Effector memory CD4-positive, alpha-beta T cell (primary cell): ENCODE measurements around the gene AP1G1.

ENCODE experiments used
- DNase-seq, 3 donors: peaks; one replicate each; pipeline ENCODE4 v3.0.0-alpha.2; 2020
- H3K27ac ChIP-seq: 2 replicates; pipeline ENCODE4 v1.7.0; 2013; ENCODE audit warnings: mild to moderate bottlenecking, low read length, moderate library complexity; ENCODE audit not compliant: insufficient read depth, poor library complexity, severe bottlenecking
- H3K27me3 ChIP-seq: replicated peaks from 2 replicates; pipeline ENCODE4 v1.7.0; 2013; ENCODE audit warnings: mild to moderate bottlenecking, low read length; ENCODE audit not compliant: insufficient read depth, control insufficient read depth, poor library complexity, severe bottlenecking
- H3K36me3 ChIP-seq: 2 replicates; pipeline ENCODE4 v1.7.0; 2013; ENCODE audit warnings: mild to moderate bottlenecking, low read length, moderate library complexity; ENCODE audit not compliant: control insufficient read depth, insufficient read depth
- H3K4me1 ChIP-seq: 2 replicates; pipeline ENCODE4 v1.7.0; 2013; ENCODE audit warnings: low read length, mild to moderate bottlenecking; ENCODE audit not compliant: control insufficient read depth, insufficient read depth, poor library complexity, severe bottlenecking
- H3K4me3 ChIP-seq: 2 replicates; pipeline ENCODE4 v1.7.0; 2013; ENCODE audit warnings: low read length, low read depth, mild to moderate bottlenecking; ENCODE audit not compliant: insufficient read depth, poor library complexity, severe bottlenecking
- H3K9me3 ChIP-seq: 2 replicates; pipeline ENCODE4 v1.7.0; 2013; ENCODE audit warnings: mild to moderate bottlenecking, low read length, moderate library complexity; ENCODE audit not compliant: control insufficient read depth
- total RNA-seq, 3 donors: gene quantifications; one replicate each; lab custom pipeline; 2026; lab: John Stamatoyannopoulos, UW

The AP1G1 gene
- 128 to 189 (median 184) reads per million in 3 donors for total RNA-seq

DNA sequence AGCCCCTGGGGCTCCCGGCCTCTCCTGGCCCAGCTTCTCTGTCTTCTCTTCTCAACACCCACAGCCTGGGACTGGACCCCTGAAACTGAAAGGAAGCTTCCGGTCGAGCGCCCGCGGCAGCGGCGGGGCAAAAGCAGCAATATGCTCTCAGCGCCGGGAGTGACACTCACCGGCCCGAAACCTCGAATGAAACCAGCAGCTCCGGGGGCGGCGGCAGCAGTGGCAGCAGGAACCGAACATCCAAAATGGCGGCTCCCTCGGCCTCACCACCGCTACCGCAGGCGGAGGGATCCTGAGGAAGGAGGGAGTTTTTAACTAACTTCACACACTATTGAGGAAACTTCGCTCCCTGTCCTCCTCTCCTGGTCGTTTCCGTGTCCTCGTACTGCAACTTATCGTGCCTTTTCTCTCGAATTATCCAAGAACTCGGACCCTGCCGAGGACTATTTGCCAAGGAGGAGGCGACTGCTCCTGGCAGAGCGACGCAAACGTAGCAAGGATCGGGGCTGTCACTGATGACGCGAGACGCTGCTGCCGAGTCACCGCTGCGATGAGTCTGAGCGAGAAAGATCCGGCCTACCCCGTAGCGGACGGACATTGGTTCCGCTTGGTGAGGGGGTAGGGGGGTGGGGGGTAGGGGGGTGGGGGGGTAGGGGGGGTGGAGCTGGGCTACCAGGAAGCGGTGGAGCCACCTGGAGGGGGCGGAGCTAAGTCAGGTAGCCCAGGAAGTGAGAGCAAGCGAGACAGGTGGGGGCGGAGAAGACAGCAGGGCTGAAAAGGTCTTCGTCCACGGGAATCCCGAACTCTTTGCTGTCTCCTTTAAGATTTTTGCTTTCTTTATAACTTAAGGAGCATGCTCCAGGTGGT, at the start of gene AP1G1:
Gene AP1G1 (minus strand): TSS at position 242 of the 867 bp plus-strand sequence. CDS start 19,355 bp downstream, outside the sequence.
- no peaks in the 10 kb centered on the region for H3K9me3 ChIP-seq
- peak; percentile 90 to 94 (median 93) for DNase-seq
- no peaks in the 10 kb centered on the region for H3K27me3 ChIP-seq
- H3K27ac ChIP-seq = peak within 1 kb of the TSS; percentile 99
- H3K36me3 ChIP-seq = no peaks in the 10 kb centered on the region
- peaks cover 11% of the 10 kb centered on the region for H3K4me1 ChIP-seq
- peak within 1 kb of the TSS; percentile 88 for H3K4me3 ChIP-seq

DNA sequence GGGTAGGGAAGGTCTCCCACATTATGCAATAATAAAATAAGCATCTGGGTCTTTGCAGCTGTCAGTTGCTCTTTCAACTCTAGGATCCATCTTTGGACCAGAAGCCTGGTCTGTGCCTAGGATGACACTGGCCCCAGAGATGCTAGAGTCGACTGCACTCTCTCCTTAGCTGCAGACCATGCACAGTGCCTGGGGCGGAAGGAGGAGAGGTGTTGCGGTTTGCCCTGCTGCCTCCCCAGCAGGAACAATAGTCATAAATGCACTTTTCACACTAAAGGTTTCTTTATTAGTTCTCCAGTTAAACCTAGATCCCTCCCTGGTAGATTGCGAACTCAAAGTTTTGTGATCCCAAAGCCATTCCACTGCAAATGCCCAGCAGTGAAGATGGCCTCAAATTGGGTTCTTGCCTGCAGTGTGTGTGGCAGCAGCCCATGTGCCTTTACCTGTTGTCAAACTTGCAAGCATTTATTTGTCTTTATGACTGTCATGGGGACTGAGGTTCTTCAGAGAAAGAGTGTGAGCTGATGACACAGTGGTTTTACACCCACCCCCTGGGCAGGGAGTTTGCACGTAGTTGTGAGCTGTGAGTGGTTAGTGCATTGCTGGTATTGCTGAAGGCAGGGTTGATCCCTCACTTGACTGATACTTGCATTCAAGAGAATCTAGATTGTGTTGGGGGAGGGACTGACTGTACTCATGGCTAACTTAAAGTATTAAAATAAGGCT, 47.5 kb upstream of the AP1G1 start:
- Histone ChIP-seq H3K4me3 (no peak overlapping the region), H3K9me3 (no peaks in the 10 kb centered on the region), H3K27ac (no peak overlapping the region), H3K4me1 (peaks cover 5% of the 10 kb centered on the region), H3K27me3 (no peaks in the 10 kb centered on the region), H3K36me3 (peaks cover 40% of the 10 kb centered on the region)
- no peak for DNase-seq

DNA sequence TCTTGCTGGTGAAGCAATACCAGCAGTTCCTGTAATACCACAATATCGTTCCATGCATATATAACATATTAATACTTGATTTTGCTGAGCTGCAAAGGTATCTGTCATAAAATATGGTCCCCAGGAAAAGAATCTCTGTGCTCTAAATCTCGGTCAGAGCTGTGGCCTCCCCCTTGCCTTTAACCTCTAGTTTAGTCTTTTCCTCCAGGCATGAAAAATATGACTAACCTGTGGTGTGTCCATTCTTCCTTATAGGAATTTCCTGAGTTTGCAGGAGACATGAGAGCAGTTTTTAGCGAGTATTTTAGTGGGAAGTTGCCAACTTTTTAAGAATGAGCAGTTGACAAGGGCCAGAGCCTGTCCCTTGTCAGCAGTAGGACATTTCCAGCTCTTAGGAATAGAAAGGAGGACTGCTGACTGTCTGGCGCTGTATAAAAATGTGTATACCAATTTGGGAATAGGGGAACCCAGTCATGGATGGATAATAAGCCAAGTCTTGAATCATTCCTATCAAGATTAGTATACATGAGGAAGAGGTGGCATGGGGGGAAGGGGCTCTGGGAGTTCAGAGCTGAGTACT, 45.8 kb upstream of the AP1G1 start:
- no peak for DNase-seq

DNA sequence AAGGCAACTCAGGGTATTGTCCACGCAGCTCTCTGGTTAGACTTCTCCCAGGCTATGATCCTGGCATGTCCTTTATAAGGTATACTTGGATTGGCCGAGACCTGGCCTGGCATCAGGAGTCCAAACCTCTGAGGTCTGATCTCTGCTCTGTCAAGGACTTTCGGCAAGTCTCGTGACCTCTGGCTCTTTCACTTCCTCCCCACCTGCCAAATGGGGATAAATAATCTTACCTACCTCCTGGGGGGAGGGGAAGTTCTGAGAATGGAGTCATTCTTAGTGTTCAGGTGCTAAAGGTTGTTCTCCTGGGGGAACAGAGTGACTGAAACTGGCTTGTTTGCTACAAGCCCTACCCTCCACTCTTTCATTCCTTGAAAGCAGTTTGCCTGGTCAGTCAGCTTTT, 44.8 kb upstream of the AP1G1 start:
- Histone ChIP-seq H3K9me3 (no peaks in the 10 kb centered on the region), H3K4me1 (peaks cover 5% of the 10 kb centered on the region), H3K36me3 (peaks cover 49% of the 10 kb centered on the region), H3K27me3 (no peaks in the 10 kb centered on the region), H3K27ac (no peak overlapping the region), H3K4me3 (no peak overlapping the region)
- no peak for DNase-seq

More for the DNA sequence above, 45.8 kb upstream of the AP1G1 start:
- Histone ChIP-seq H3K9me3 (no peaks in the 10 kb centered on the region), H3K27me3 (no peaks in the 10 kb centered on the region), H3K27ac (no peak overlapping the region), H3K36me3 (peaks cover 44% of the 10 kb centered on the region), H3K4me1 (peaks cover 5% of the 10 kb centered on the region), H3K4me3 (no peak overlapping the region)

DNA sequence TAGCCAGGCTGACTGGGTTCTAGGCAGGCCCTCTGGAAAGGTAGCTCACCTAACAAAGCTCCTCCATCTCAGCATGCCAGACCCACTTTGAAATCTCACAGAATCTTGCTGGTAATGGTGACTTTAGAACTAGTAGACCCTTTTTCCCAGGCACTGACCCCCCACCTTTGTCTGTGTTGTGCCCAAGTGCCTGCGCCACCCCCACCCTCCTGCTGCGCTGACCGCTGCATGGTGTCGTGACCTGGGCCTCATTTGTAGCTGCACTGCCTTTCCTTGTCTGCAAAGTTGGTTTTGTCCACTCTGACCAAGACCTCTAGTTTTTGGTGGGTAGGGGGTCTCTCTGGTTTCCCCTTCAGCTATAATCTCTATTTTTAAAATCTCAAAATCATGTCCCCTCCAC, 43.9 kb upstream of the AP1G1 start:
- peaks cover 5% of the 10 kb centered on the region for H3K4me1 ChIP-seq
- H3K9me3 ChIP-seq = no peaks in the 10 kb centered on the region
- no peaks in the 10 kb centered on the region for H3K27me3 ChIP-seq
- H3K36me3 ChIP-seq = peaks cover 53% of the 10 kb centered on the region
- DNase-seq = no peak
- no peak overlapping the region for H3K4me3 ChIP-seq
- no peak overlapping the region for H3K27ac ChIP-seq

DNA sequence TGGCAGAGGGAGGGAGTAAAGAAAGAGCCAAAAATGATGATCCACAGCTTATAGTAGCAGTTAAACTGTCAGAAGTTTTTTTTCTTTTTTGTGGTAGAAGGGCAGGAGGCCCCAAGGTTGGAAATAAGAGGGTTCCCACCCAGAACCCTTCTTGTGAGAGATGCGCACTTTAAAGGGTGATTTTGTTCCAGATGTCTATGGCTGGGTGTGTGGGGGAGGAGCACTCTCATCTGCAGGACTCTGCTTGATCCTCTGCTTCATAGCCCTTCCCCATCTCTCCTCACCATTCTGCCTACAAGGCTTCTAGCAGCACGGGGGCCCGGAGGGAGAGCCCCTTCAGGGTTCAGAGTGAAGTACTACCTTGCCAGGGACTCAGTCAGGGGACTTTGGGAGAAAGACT, 43.5 kb upstream of the AP1G1 start:
- peaks cover 5% of the 10 kb centered on the region for H3K4me1 ChIP-seq
- H3K27me3 ChIP-seq = no peaks in the 10 kb centered on the region
- H3K4me3 ChIP-seq = no peak overlapping the region
- peaks cover 52% of the 10 kb centered on the region for H3K36me3 ChIP-seq
- H3K9me3 ChIP-seq = no peaks in the 10 kb centered on the region
- H3K27ac ChIP-seq = no peak overlapping the region
- DNase-seq = no peak

DNA sequence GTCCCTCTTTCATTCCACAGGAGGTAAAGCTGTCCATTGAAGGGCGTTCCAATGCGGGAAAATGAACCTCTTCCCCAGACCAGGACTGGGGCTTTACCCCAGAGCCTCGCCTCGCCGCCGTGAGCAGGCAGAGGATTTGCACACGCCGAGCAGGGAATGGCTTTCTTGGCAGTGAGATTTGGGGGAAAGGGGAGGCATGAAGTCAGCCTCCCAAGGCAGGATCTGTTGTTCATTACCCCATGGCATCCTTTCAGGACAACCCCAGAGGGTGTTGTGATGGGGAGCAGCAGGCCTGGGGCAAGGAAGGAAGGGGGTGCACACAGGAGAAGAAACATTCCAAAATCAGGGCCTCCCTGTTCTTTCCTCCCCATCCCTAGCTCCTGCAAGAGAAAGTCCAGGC, 43.1 kb upstream of the AP1G1 start:
- H3K27ac ChIP-seq = no peak overlapping the region
- H3K4me1 ChIP-seq = peaks cover 6% of the 10 kb centered on the region
- H3K36me3 ChIP-seq = peaks cover 52% of the 10 kb centered on the region
- no peaks in the 10 kb centered on the region for H3K9me3 ChIP-seq
- no peaks in the 10 kb centered on the region for H3K27me3 ChIP-seq
- no peak overlapping the region for H3K4me3 ChIP-seq
- no peak for DNase-seq

DNA sequence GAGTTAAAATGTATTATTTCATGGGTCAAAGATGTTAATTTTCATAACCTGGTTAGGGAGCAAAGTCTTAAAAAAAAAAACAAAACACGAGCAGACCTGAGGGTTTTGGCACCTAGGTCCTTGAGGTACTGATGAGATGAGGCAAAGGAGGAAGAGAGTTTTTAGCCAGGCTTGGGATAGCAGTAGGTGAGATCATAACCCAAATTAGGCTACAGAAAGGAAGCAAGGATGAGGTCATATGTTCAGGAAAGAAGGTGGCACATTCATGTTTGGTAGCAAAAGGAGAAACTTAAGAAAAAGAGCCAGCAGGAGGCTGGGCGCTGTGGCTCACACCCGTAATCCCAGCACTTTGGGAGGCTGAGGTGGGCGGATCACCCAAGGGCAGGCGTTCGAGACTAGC, 40.0 kb upstream of the AP1G1 start:
- Histone ChIP-seq H3K27me3 (no peaks in the 10 kb centered on the region), H3K27ac (no peak overlapping the region)

DNA sequence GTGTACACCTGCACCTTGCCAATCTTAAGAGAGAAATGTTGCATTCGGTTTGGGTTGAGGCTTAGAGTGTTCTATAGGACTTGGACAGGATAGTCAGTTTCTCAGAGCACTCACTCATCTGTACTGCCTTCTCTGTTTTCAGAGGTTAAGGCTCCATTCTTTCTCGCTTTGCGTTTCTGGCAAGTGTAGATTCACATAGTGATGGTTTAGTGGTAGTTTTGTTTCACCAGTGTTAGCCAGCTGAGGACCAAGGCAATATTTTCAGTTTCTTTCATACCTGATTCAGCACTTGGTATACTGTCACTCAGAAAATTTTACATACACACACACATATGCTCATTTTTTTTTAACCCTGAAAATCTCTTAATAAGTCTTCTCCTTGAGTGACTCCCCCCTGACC, 38.5 kb upstream of the AP1G1 start:
- no peak for DNase-seq

More for the DNA sequence above, 40.0 kb upstream of the AP1G1 start:
- no peaks in the 10 kb centered on the region for H3K9me3 ChIP-seq
- peaks cover 52% of the 10 kb centered on the region for H3K36me3 ChIP-seq
- no peak for DNase-seq
- no peak overlapping the region for H3K4me3 ChIP-seq
- H3K4me1 ChIP-seq = peaks cover 12% of the 10 kb centered on the region

More for the DNA sequence above, 38.5 kb upstream of the AP1G1 start:
- H3K36me3 ChIP-seq = peaks cover 43% of the 10 kb centered on the region
- peak overlapping the region; percentile 90 for H3K27ac ChIP-seq
- H3K9me3 ChIP-seq = no peaks in the 10 kb centered on the region
- peaks cover 7% of the 10 kb centered on the region for H3K4me1 ChIP-seq
- H3K4me3 ChIP-seq = peak overlapping the region; percentile 96
- H3K27me3 ChIP-seq = no peaks in the 10 kb centered on the region
